Limb (tissue), 2 donors: ENCODE data around the gene NRXN3.
A peak's percentile ranks its signal among the peaks of the same experiment; 100 is the strongest.
"Not testable (repeated sequence)": the region's sequence is repeated elsewhere in the genome, so short reads cannot be mapped to it uniquely, and the experiment has no call there.

ENCODE experiments used
- DNase-seq, 2 donors: peaks; one replicate each; pipeline ENCODE4 v3.0.0-alpha.2; 2016; ENCODE audit errors: extremely low spot score in 2 of 2

The NRXN3 gene

DNA sequence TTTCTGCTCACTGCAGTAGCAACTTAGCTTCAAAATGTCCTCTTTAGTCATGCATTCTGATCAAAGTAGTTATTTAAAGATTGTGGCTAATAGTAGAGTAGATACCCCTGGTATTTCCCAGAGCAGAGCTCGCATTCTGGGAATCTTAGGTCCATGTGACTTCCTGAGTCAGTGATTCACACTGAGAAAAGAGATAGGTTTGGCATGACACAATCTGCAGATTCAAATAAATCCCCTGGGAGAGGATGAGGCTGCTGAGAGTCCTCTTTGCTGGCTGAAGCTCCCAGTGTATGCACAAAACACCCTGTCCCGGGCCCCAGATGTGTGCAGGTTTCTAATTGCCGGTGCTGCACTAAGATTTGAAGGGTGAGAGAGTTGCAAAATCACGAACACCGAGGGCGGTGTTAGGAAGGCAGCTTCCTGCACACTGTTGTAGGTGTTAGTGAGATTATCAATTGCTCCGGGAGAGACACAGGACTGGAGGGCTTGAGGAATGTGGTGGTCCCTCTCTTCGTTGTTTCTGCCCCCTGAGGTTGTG lies 233.2 kb downstream of the NRXN3 start:
- DNase-seq: no peak

GRCh38 chr14:78405079-78405856 lies 235.1 kb downstream of the NRXN3 start:
- peak in 1 of 2 donors; percentile 42 for DNase-seq

- DNase-seq: no peak
Observed at GRCh38 chr14:78412475-78412874, 242.3 kb downstream of the NRXN3 start.

- DNase-seq: no peak
Observed at GRCh38 chr14:78414172-78414571, 244.0 kb downstream of the NRXN3 start.

- DNase-seq: no peak
Observed at GRCh38 chr14:78417532-78417931, 247.4 kb downstream of the NRXN3 start.

- DNase-seq: no peak
Observed at GRCh38 chr14:78424311-78424710, 254.1 kb downstream of the NRXN3 start.

GRCh38 chr14:78425330-78425729 lies 255.2 kb downstream of the NRXN3 start:
- DNase-seq: no peak

DNA sequence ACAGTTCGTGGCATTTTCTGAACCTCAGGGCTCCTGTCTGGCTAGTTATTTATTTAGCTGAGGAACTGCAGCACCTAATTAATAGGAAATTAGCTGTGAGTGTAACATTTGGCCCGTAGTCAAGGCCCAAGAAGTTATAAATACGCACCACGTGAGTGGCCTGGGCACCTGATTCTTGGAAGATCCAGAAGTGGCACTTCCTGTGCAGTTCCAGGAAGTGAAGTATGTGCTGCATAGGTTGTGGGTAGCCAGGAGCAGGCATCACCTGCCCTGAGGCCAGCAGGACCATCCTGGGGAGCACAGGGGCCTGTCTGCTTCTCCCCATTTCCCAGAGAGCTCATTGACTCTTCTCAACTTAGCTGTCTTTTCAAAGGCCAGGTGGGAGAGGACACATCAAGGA lies 255.6 kb downstream of the NRXN3 start:
- no peak for DNase-seq

GRCh38 chr14:78432046-78432445 lies 261.9 kb downstream of the NRXN3 start:
- no peak for DNase-seq

- not testable (repeated sequence) for DNase-seq
Observed at GRCh38 chr14:78437448-78437847, 267.3 kb downstream of the NRXN3 start.

DNA sequence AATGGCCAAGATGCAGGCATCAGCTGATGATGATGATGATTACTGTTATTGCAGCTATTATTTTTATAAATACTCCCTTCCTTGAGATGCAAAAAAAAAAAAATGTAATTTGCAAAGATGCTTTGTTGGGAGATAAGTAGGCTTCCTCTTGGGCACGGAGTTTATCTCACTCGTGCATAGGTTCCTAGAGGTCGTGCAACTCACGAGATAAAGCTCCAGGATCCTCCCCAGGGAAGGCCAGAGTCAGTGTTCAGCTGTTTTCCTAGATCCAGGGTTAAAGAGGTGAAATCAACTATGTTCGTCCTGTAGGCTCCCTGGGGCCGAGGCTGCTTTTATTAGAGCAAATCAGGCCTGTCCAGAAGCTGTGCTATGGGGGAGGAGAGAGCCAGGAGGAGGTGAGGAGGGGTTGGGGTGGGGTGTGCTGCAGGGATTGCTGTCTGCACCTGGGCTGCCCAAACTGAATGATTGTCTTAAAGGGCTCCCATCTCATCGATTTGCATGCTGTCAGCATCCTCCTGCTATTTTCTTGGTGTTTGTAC lies 270.3 kb downstream of the NRXN3 start:
- DNase-seq: no peak

DNA sequence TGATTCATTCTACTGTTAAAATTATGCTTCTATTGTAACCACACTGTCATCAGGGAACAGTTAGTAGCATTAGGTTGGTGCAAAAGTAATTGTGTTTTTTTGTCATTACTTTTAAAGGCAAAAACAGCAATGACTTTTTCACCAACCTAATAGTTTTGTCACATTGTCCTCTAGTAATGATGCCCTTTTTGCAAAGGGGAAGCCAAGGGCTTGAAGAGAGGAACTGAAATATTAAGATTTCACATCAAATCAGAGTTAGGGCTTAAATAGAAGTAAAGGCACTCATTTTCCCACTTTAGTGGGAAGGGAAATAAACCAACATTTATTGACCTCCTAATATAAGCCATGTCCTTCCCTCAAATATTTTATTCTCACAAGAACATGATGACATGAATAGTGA lies 273.7 kb downstream of the NRXN3 start:
- DNase-seq: no peak

DNA sequence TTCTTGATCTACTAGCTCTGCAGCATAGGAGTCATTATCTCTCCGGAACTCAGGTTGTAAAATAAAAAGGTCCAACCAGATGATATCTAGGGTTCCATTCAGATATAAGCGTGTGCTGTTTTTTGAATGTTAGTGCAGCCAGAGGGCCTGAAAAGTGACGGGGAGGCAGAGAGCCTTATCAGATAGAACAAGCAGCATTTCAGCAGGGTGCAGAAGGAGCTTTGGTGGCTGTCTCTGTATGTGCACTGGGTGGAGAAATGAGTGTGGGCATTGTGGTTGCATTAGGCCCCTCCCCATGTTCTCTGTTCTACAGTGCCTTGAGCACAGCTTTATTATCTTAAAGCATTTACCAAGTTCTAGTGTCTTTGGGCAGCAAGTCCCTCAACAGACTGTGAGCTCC lies 275.1 kb downstream of the NRXN3 start:
- no peak for DNase-seq

- DNase-seq: peak in 1 of 2 donors; percentile 1
Observed at GRCh38 chr14:78446807-78447206, 276.6 kb downstream of the NRXN3 start.

DNA sequence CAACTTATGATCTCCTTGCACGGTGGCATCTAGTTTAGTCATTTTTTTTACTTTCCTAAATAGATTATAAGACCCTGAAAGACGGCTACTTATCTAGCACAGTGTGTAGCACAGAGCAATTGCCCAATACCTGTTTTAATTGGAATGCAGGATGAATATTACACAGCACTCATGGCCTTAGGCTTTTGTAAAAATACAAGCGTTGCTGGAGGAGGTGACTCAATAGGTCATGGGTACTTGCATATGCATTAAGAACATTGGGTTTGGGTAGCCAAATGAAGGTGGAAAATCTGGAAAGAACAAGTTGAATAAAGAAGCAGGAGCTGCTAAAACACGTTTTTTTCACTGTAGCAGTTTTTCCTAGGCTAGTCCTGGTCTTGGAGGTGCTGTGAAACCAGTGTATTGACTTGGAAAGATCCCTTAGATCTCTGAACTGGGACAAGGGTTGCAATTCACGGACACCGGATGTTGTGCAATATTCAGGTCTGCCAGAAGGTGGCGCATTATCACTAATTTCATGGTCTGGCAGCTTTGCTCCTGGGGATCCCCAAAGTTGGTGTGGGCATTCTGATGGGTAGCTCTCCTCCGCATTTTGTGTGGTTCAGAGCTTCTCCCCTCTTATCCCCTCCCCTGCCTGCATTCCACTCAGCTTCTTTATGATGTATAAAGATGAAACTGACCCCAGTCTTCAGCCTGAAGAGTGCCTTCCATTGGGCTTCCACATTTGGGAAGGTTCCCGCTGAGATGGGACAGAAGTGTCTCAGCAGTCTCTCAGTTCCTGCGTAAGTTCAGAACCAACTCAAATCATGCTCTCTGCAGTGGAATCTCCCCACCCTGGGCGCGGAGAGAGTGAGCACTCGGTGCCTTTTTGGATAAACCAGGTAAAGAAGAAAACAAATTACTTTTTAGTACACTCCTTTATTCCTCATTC lies 278.3 kb downstream of the NRXN3 start:
- peak; percentile 4 to 53 for DNase-seq

- no peak for DNase-seq
Observed at GRCh38 chr14:78450669-78451318, 280.6 kb downstream of the NRXN3 start.

DNA sequence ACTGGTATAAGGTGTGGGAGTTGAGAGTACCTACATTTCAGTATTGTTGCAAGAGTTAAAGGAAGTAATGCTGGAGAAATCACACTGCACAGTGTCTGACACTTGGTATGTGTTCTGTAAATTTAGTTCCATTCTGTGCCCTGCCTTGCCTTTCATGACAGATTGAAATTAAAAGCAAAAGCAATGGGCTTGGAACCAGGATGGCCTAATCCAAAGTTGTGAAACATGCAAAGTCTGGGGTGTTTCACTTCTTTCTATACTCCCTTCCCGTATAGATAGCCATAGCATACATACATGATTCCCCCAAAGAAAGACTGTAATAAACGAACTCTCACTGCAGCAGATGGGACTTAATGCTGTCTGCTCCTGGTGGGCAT lies 281.1 kb downstream of the NRXN3 start:
- no peak for DNase-seq

DNA sequence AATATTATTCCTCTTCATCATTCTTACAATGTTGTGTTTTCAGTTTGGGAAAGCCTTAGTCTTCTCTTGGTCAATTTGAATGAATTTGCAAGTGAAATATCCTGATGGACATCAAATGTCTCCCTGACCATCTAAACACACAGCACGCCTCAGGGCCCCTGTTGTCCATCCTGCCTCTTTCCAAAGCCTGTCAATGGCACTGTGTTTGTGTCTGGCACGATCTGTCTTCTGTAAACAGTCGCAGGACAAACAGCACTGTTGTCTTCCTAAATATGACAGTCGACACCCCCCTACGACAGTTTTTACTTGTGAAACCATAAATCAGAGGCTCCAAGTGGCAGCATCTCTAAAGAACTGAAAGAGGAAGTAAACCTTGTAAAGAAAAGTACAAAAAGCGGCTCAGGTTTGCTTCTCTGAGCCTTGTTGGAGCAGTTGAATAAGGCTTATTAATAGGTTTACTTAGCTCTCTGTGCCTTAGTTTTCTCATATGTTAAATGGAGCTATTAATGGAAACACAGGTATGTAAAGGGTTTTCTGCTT lies 285.8 kb downstream of the NRXN3 start:
- DNase-seq: no peak

DNA sequence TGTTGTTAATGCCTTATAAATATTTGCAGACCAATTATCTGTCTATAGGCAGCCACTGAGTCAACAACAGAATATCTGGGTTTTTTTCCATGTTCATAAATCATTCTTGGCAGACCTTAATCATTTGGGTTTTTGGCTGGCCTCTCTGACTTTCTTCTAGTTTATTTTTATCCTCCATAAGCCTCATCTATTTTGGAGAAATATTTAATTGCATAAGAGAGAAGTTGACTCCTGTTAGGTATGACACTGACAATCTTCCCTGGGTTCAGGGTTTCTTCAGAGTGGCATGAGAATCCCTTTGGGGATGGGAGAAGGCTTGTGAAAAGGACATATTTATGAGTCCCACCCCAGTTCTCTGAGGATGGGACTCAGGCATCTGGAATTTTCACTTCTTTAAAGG lies 299.8 kb downstream of the NRXN3 start:
- no peak for DNase-seq

- DNase-seq: no peak
Observed at GRCh38 chr14:78479127-78479780, 309.1 kb downstream of the NRXN3 start.

GRCh38 chr14:78484028-78484427 lies 313.9 kb downstream of the NRXN3 start:
- DNase-seq: no peak
